Measurements from ENCODE around the gene CYB561A3. TPM values are rescaled to one million over a fixed set of nuclear protein-coding genes. Genes with fewer than 3 reads are reported as not detected.
"Not testable (repeated sequence)": the region's sequence is repeated elsewhere in the genome, so short reads cannot be mapped to it uniquely, and the experiment has no call there.

Gene CYB561A3
- total and polyA plus RNA-seq, 5 donors = 11.6 to 18.5 (median 17.3) TPM

DNA sequence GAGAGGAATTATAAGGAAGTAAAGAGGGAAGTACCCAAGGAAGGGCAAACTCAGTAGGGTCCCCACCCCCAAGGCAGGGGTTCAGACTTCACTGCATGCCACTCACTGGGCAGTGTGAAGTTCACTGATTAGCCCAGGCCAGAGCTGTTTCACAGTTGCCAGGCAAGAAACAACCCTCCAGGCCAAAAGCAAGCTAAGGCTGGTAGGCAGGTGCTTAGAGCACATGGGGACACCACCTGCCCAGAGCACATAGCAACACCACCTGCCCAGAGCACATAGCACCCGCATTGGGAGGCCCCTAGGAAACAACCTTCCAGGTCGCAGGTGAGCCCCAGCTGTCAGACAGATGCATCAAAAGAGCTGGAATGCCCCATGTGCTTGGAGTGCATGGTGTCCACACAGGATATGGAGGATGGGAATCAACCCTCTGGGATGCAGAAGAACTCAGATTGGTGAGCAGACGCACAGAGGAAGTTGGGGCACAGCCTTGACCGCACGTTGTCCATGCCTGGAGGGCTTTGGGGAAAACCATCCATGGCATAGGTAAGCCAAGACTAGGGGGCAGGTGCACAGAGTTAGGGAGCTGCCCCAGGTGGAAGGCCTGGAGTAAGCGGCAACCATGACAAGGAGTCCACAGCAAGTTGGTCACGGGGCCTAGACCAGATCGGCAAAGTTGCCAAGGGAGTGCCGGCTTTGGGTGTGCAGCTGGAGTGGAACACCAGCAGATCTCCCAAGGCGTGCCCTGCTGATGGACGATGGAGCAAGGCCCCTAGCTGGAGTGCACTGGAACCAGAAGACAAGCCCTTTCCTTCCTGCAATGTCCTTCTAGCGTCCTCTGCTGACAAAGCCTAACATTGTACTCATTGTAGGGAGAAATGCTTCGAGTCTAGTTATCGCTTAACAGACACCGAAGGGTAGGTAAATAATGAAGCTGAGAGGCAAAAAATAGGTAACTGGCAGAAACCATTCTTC is 22.9 kb upstream of the CYB561A3 start:
- no peaks in the 10 kb centered on the region for H3K9me3 ChIP-seq (ENCODE audit: control insufficient read depth, low read length)
- no peak overlapping the region for H3K27ac ChIP-seq (ENCODE audit: low read length)
- ATAC-seq (peak in 1 of 2 donors; percentile 35), DNase-seq (no peak)
- 84% methylated on average over 15 of the region's 15 CpGs for WGBS
- no peak overlapping the region for H3K4me3 ChIP-seq (ENCODE audit: low read length)
- no peaks in the 10 kb centered on the region for H3K4me1 ChIP-seq (ENCODE audit: control insufficient read depth, insufficient read depth, low read length)
- no peaks in the 10 kb centered on the region for H3K27me3 ChIP-seq (ENCODE audit: control insufficient read depth, insufficient read depth)
- intact Hi-C loops (cut with DNase I) = loop anchor here (2.0 to 10.0 kb wide), 3 partner anchors 47 to 130 kb away; no protein-coding TSS in a partner anchor

DNA sequence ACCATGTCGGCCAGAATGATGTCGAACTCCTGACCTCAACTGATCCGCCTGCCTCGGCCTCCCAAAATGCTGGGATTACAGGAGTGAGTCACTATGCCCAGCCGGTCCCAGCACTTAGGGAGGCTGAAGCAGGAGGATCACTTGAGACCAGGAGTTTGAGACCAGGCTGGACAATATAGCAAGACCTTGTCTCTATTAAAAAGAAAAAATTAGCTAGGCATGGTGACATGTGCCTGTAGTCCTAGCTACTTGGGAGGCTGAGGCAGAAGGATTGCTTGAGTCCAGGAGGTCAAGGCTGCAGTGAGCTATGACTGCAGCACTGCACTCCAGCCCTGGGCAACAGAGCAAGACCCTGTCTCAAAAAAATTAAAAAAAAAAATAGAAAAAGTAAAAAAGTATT is 22.2 kb upstream of the CYB561A3 start:
- intact Hi-C loops (cut with DNase I) = loop anchor here (2.0 to 10.0 kb wide), 3 partner anchors 47 to 129 kb away; no protein-coding TSS in a partner anchor
- not testable (repeated sequence) for ATAC-seq; DNase-seq; H3K4me3 ChIP-seq (ENCODE audit: low read length); H3K9me3 ChIP-seq (ENCODE audit: control insufficient read depth, low read length); H3K4me1 ChIP-seq (ENCODE audit: control insufficient read depth, insufficient read depth, low read length); H3K27ac ChIP-seq (ENCODE audit: low read length); H3K27me3 ChIP-seq (ENCODE audit: control insufficient read depth, insufficient read depth)
- whole genome bisulfite sequencing = 93% methylated on average over 5 of the region's 5 CpGs

DNA sequence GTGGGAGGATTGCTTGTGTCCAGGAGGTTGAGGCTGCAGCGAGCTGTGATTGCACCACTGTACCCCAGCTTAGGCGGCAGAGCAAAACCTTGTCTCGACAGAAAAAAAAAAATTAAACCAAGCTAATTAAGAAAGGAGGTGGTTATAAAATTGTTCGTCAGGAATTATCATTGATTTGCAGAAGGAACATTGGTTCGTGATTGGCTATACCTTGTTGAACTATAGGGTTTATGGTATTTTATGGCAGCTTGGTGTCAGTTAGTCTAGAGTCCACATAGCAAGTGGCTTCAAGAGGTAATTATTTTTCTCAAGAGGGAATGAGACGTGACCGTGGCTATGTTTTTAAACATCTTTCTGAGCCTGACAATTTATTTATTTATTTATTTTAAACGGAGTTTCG is 19.2 kb upstream of the CYB561A3 start:
- no peak overlapping the region for H3K4me3 ChIP-seq (ENCODE audit: low read length)
- H3K9me3 ChIP-seq (ENCODE audit: control insufficient read depth, low read length) = no peaks in the 10 kb centered on the region
- no peaks in the 10 kb centered on the region for H3K27me3 ChIP-seq (ENCODE audit: control insufficient read depth, insufficient read depth)
- intact Hi-C loops (cut with DNase I) = loop anchor here in 3 of 4 donors (5.0 to 10.0 kb wide), 2 partner anchors 44 to 126 kb away; no protein-coding TSS in a partner anchor
- no peak for DNase-seq
- 96% methylated on average over 9 of the region's 9 CpGs for WGBS
- H3K27ac ChIP-seq (ENCODE audit: low read length) = no peak overlapping the region
- no peaks in the 10 kb centered on the region for H3K4me1 ChIP-seq (ENCODE audit: control insufficient read depth, insufficient read depth, low read length)
- ATAC-seq = no peak

DNA sequence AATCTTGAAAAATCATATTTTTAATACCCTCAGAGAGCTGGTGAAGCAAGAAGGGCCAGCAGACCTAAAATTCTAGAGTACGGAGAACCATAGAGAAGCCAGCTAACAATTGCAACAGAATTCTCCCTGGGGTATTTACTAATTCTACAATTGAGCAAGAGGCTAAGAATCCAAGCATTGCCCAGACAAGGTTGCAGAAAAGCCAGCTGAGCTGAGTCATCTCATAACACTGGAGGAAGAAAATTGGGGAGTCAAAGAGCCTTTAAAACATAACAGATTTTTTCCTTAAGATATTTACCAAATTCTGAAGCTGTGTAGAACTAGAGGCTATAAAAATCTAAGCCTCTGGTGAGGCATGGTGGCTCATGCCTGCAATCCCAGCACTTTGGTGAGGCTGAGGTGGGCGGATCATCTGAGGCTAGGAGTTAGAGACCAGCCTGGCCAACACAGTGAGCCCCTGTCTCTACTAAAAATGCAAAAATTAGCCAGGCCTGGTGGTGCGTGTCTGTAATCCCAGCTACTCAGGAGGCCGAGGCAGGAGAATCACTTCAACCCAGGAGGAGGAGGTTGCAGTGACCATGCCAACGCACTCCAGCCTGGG is 17.1 kb upstream of the CYB561A3 start:
- H3K27me3 ChIP-seq (ENCODE audit: control insufficient read depth, insufficient read depth) = no peaks in the 10 kb centered on the region
- DNase-seq (peak in 1 of 3 donors; percentile 36), ATAC-seq (peak; percentile 90 to 94)
- peak overlapping the region; percentile 96 for H3K27ac ChIP-seq (ENCODE audit: low read length)
- intact Hi-C loops (cut with DNase I) = no loop called here
- WGBS = 73% methylated on average over 5 of the region's 5 CpGs
- no peaks in the 10 kb centered on the region for H3K9me3 ChIP-seq (ENCODE audit: control insufficient read depth, low read length)
- H3K4me1 ChIP-seq (ENCODE audit: control insufficient read depth, insufficient read depth, low read length) = no peaks in the 10 kb centered on the region
- H3K4me3 ChIP-seq (ENCODE audit: low read length) = no peak overlapping the region

DNA sequence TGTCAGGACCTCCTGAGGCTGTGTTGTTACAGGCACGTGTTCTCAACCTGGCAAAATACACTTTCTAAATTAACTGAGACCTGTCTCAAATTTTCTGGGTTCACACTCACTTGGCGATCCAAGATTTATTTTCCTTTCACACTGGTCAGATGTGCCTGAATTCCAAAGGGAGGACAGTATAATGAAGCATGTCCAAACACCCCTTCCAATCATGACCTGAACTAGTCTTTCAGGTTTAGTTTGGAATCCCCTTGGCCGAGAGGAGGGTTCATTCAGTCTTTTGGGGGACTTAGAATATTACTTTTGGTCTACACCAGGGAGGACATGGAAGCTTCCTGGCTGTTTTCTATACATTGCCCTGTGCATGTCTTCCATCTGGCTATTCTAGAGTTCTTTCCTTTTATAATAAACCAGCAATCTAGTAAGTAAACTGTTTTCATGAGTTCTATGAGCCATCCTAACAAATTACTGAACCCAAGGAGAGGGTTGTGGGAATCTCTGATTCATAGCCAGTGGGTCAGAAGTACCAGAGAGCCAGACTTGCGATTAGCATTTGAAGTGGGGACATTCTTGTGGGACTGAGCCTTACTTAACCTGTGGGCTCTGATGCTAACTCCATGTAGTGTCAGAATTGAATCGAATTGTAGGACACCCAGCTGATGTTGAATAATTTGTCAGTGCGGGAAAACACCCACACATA is 15.9 kb upstream of the CYB561A3 start:
- no peaks in the 10 kb centered on the region for H3K27me3 ChIP-seq (ENCODE audit: control insufficient read depth, insufficient read depth)
- no peak overlapping the region for H3K4me3 ChIP-seq (ENCODE audit: low read length)
- intact Hi-C loops (cut with DNase I) = no loop called here
- WGBS = 97% methylated on average over 6 of the region's 6 CpGs
- H3K27ac ChIP-seq (ENCODE audit: low read length) = no peak overlapping the region
- no peaks in the 10 kb centered on the region for H3K4me1 ChIP-seq (ENCODE audit: control insufficient read depth, insufficient read depth, low read length)
- ATAC-seq = no peak
- DNase-seq = no peak
- no peaks in the 10 kb centered on the region for H3K9me3 ChIP-seq (ENCODE audit: control insufficient read depth, low read length)

DNA sequence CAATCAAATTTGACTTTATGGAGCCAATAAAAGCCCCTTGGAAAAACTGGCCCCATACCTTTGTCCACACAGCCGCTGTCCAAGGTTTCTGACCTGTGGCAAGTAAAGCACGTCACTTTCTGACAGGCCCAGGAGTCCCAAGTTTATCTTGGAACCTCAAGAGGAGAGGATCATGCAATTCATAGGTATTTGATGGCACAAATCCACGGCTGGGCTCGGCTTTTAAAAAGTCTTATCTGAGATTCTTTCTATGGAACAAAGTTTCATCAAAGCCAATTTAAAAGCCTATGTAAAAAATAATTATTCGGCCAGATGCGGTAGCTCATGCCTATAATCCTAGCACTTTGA is 14.1 kb upstream of the CYB561A3 start:
- no peaks in the 10 kb centered on the region for H3K27me3 ChIP-seq (ENCODE audit: control insufficient read depth, insufficient read depth)
- ATAC-seq (no peak), DNase-seq (no peak)
- no peaks in the 10 kb centered on the region for H3K9me3 ChIP-seq (ENCODE audit: control insufficient read depth, low read length)
- H3K4me1 ChIP-seq (ENCODE audit: control insufficient read depth, insufficient read depth, low read length) = no peaks in the 10 kb centered on the region
- no peak overlapping the region for H3K4me3 ChIP-seq (ENCODE audit: low read length)
- WGBS = 78% methylated on average over 6 of the region's 6 CpGs
- no peak overlapping the region for H3K27ac ChIP-seq (ENCODE audit: low read length)
- intact Hi-C loops (cut with DNase I) = no loop called here

DNA sequence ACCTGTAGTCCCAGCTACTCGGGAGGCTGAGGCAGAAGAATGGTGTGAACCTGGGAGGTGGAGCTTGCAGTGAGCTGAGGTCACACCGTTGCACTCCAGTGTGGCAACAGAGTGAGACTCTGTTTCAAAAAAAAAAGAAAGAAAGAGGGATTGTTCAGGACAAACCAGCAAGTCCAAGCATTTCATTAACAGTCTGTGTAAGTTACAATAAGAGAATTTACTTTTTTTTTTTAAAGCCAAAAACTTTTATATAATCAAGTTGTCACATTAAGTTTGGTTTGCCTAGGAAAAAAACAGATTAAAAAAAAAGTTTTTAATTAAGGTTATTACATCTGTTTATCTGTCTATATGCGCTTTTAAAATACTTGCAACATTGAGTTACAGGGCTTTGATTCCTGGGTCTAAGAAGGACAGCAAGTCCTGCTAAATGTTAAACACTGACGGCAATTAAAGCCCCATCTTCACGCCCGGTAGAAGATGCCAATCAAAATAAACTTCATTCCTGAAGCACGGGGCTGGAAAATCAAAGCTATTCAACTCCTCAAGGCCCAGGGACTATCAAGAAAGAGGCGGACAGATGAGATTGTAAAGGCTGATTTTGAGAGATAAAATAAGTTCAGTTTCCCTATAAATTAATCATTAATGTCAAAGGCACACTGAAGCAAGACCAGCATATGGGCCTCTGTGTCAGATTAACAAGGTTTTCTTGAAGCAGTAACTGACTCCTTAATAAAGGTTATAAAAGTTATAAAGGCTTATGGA is 11.2 kb upstream of the CYB561A3 start:
- Histone ChIP-seq H3K27me3 (ENCODE audit: control insufficient read depth, insufficient read depth) (no peaks in the 10 kb centered on the region), H3K4me3 (ENCODE audit: low read length) (no peak overlapping the region), H3K27ac (ENCODE audit: low read length) (no peak overlapping the region), H3K9me3 (ENCODE audit: control insufficient read depth, low read length) (no peaks in the 10 kb centered on the region), H3K4me1 (ENCODE audit: control insufficient read depth, insufficient read depth, low read length) (peaks cover 4% of the 10 kb centered on the region)
- WGBS = 82% methylated on average over 8 of the region's 8 CpGs
- intact Hi-C loops (cut with DNase I) = no loop called here
- no peak for DNase-seq
- no peak for ATAC-seq

DNA sequence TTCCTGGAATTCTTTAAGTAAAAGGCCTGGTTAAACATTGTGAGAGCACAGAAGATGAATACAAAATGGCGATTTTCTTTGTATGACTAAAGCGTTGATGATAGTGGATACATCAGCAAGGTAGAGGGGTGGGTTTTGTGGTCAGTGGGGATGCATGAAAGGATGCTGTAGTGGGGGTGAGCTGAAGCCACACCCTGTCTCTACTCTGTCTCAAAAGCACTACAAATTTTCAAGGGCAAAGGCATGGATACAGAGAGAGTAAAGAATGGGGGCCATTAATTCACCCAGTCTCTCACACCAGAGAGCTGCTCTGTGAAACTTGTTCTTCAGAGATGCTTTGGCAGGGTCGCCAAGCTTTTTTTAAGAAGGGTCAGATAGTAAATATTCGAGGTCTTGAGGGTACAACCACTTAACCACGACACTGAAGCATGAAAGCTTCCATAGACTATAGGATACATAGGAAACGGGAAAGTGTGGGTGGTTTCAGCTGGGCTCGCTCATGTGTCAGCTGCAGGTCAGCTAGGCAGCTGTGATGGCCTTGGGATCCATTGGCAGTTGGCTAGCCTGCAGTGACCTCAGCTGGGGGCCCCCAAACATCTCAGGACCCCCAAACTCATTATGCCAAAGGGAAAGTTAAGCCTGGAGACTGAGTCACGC is 8.8 kb upstream of the CYB561A3 start:
- Histone ChIP-seq H3K4me1 (ENCODE audit: control insufficient read depth, insufficient read depth, low read length) (peaks cover 4% of the 10 kb centered on the region), H3K4me3 (ENCODE audit: low read length) (no peak overlapping the region), H3K27me3 (ENCODE audit: control insufficient read depth, insufficient read depth) (no peaks in the 10 kb centered on the region), H3K27ac (ENCODE audit: low read length) (peak overlapping the region; percentile 67), H3K9me3 (ENCODE audit: control insufficient read depth, low read length) (no peaks in the 10 kb centered on the region)
- ATAC-seq = no peak
- intact Hi-C loops (cut with DNase I) = no loop called here
- WGBS = 93% methylated on average over 8 of the region's 8 CpGs
- DNase-seq = no peak

DNA sequence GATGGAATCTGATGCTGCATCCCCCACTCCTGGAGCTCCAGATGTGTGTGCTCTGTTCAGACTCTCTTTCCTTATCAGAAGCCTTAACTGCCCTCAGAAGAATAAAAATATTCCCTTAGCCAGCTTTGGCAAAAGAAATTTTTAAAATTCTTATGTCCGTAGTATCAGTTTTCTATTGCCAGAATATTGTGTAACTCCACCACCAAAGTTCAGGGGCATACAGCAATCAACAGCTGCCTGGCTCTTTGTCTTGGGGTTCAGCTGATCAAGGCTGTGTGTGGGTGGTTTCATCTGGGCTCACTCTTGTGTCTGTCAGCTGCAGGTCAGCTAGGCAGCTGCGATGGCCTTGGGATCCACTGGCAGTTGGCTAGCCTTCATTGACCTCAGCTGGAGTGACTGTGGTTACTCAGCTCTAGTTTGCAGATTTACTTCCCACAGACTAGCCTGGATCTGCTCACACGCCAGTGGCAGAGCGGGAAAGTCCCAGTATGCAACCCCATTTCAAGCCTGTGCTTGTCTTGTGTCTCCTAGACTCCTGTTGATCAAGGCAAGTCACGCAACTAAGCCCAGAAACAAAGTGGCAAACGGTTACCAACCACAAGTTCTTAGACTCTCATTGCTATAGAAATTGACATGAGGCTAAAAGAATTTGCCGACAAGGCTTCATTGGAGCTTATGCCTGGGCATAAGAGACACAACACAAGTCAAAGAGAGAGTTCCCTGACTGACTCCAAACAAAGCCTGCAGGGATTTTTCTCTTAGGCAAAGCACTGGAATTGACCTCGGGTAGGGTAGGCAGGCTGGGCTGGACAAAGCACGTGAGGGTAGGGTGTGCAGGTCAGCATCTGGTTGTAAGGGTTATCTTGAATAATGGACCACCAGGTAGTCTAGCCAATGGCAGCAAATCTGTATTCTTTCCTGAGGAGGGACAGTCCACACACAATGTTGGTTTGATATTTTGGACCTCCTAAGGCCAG is 8.0 kb upstream of the CYB561A3 start:
- intact Hi-C loops (cut with DNase I) = no loop called here

More for the DNA sequence above, 8.0 kb upstream of the CYB561A3 start:
- H3K4me1 ChIP-seq (ENCODE audit: control insufficient read depth, insufficient read depth, low read length) = peaks cover 4% of the 10 kb centered on the region
- no peaks in the 10 kb centered on the region for H3K9me3 ChIP-seq (ENCODE audit: control insufficient read depth, low read length)
- peak; percentile 91 to 92 for ATAC-seq
- H3K4me3 ChIP-seq (ENCODE audit: low read length) = no peak overlapping the region
- 77% methylated on average over 9 of the region's 9 CpGs for WGBS
- peak overlapping the region; percentile 67 for H3K27ac ChIP-seq (ENCODE audit: low read length)
- DNase-seq = peak; percentile 60 to 80 (median 76)
- no peaks in the 10 kb centered on the region for H3K27me3 ChIP-seq (ENCODE audit: control insufficient read depth, insufficient read depth)
